NCI-H226 (cell line): ENCODE data around the gene DNAJC9.

Experiments
- DNase-seq: peaks from one replicate; pipeline ENCODE4 v3.0.0-alpha.2; 2015

DNAJC9 gene

GRCh38 chr10:73238990-73239566, 8.0 kb downstream of the DNAJC9 start:
- DNase-seq, result no peak

GRCh38 chr10:73234695-73235094, 12.4 kb downstream of the DNAJC9 start:
- no peak for DNase-seq

GRCh38 chr10:73233883-73234282, 13.2 kb downstream of the DNAJC9 start:
- DNase-seq, result no peak

GRCh38 chr10:73232887-73233286, 14.2 kb downstream of the DNAJC9 start:
- no peak for DNase-seq

- no peak for DNase-seq
These were observed 17.5 kb downstream of the DNAJC9 start for GRCh38 chr10:73229567-73229966.

GRCh38 chr10:73228247-73228646, 18.8 kb downstream of the DNAJC9 start:
- no peak for DNase-seq

GRCh38 chr10:73226663-73227062, 20.4 kb downstream of the DNAJC9 start:
- no peak for DNase-seq

- peak; percentile 37 for DNase-seq
These were observed 21.5 kb downstream of the DNAJC9 start for GRCh38 chr10:73225518-73225917.

GRCh38 chr10:73220989-73221388, 26.1 kb downstream of the DNAJC9 start:
- DNase-seq, result no peak

- DNase-seq, result no peak
These were observed 27.7 kb downstream of the DNAJC9 start for GRCh38 chr10:73219384-73219783.

- DNase-seq, result peak; percentile 10
These were observed 28.4 kb downstream of the DNAJC9 start for GRCh38 chr10:73218431-73219191.

- no peak for DNase-seq
These were observed 29.4 kb downstream of the DNAJC9 start for GRCh38 chr10:73217628-73218027.

- no peak for DNase-seq
These were observed 31.3 kb downstream of the DNAJC9 start for GRCh38 chr10:73215749-73216148.

GRCh38 chr10:73211106-73211811, 35.8 kb downstream of the DNAJC9 start:
- no peak for DNase-seq

GRCh38 chr10:73210395-73211105, 36.5 kb downstream of the DNAJC9 start:
- no peak for DNase-seq

- DNase-seq, result peak; percentile 24
These were observed 37.4 kb downstream of the DNAJC9 start for GRCh38 chr10:73209705-73210104.

GRCh38 chr10:73207883-73208282, 39.2 kb downstream of the DNAJC9 start:
- no peak for DNase-seq

- no peak for DNase-seq
These were observed 40.7 kb downstream of the DNAJC9 start for GRCh38 chr10:73206385-73206784.

- no peak for DNase-seq
These were observed 41.2 kb downstream of the DNAJC9 start for GRCh38 chr10:73205890-73206289.

GRCh38 chr10:73205081-73205480, 42.0 kb downstream of the DNAJC9 start:
- no peak for DNase-seq
